K562 (cell line): ENCODE data around the gene CTXN1. TPM values are rescaled to one million over a fixed set of nuclear protein-coding genes. Genes with fewer than 3 reads are reported as not detected.
A peak's percentile ranks its signal among the peaks of the same experiment; 100 is the strongest.

Experiments
- ATAC-seq: fragments of 200-7000 bp; cut with Tn5 transposase; 3 replicates; pipeline ENCODE4 v1.9.1; 2020; ENCODE audit warnings: moderate library complexity
- BruUV-seq: library from RNA; stranded (reverse); fragments of 400-500 nt; replicated peaks from 2 replicates; lab custom pipeline; 2021; lab: Mats Ljungman, UMichigan
- CTCF ChIA-PET: fragments of 300-600 bp; formaldehyde crosslinking; extraction: SDS; loops from one replicate; lab custom pipeline; 2021; ENCODE audit warnings: low intra/inter-chr PET ratio; lab: Yijun Ruan, JAX
- POLR2A ChIA-PET: fragments of 300-600, 350-650 bp; sonication (Branson Sonifier 250); formaldehyde crosslinking; extraction: SDS; loops from one replicate; lab custom pipeline; 2021; ENCODE audit warnings: antibody characterized with exemption, inconsistent platforms; lab: Yijun Ruan, JAX
- DNase-seq, 4 experiments: peaks; one replicate each; pipeline versions ENCODE4 v3.0.0 to v3.0.0-alpha.2; 2011 to 2018; ENCODE audit warnings: low spot score in 3 of 4, mixed read lengths in 3 of 4; ENCODE audit errors: extremely low read depth in 1 of 4
- FAIRE-seq: peaks from 2 replicates; lab custom pipeline; 2011; peaks lifted over from hg19 to GRCh38; lab: Jason Lieb, UNC
- H2AFZ ChIP-seq: 2 replicates; pipeline ENCODE4 v1.6.0; 2011; ENCODE audit warnings: low read depth, low read length, control low read depth, inconsistent platforms
- H3K27ac ChIP-seq: fragments of 200-600 bp; 3 replicates; pipeline ENCODE4 v1.8.0; 2011; ENCODE audit warnings: low read depth, mild to moderate bottlenecking, control low read depth, inconsistent platforms, low read length, moderate library complexity, mixed read lengths; ENCODE audit errors: extremely low read depth
- H3K27me3 ChIP-seq, 2 experiments: fragments of 300-600 bp in 1 of 2; 2 replicates in 1 of 2; 3 replicates in 1 of 2; pipeline versions ENCODE4 v1.6.0 to v1.8.0; 2011; ENCODE audit warnings: inconsistent platforms in 2 of 2, low read length in 2 of 2, mild to moderate bottlenecking in 1 of 2, mixed read lengths in 1 of 2, moderate library complexity in 1 of 2; ENCODE audit not compliant: control insufficient read depth in 2 of 2, insufficient read depth in 2 of 2
- H3K36me3 ChIP-seq: fragments of 300-600 bp; 3 replicates; pipeline ENCODE4 v1.8.0; 2011; ENCODE audit warnings: mild to moderate bottlenecking, low read length, inconsistent platforms; ENCODE audit not compliant: control insufficient read depth, insufficient read depth
- H3K4me1 ChIP-seq, 2 experiments: fragments of 200-600 bp in 1 of 2; replicated peaks in 1 of 2; 2 replicates in 1 of 2; 3 replicates in 1 of 2; pipeline versions ENCODE4 v1.5.1 to v1.8.0; 2011; ENCODE audit warnings: inconsistent platforms in 2 of 2, low read length in 2 of 2, mild to moderate bottlenecking in 1 of 2, mixed read lengths in 1 of 2, moderate library complexity in 1 of 2; ENCODE audit not compliant: control insufficient read depth in 2 of 2, insufficient read depth in 2 of 2
- H3K4me2 ChIP-seq: 2 replicates; pipeline ENCODE4 v1.6.1; 2011; ENCODE audit warnings: low read length, control low read depth, inconsistent platforms, mixed read lengths; ENCODE audit not compliant: insufficient read depth
- H3K4me3 ChIP-seq: fragments of 200-600 bp; sonication (generic), shearing (Covaris generic); 2 replicates; pipeline ENCODE4 v1.5.1; 2016; ENCODE audit warnings: control low read depth, inconsistent platforms
- H3K79me2 ChIP-seq: fragments of 200-600 bp; 3 replicates; pipeline ENCODE4 v1.8.0; 2011; ENCODE audit warnings: low read length, inconsistent platforms; ENCODE audit not compliant: control insufficient read depth, insufficient read depth
- H3K9ac ChIP-seq, 2 experiments: 2 replicates each; pipeline versions ENCODE4 v1.6.0 to v1.6.1; 2011; ENCODE audit warnings: low read depth in 2 of 2, low read length in 2 of 2, control low read depth in 1 of 2, inconsistent platforms in 1 of 2, mild to moderate bottlenecking in 1 of 2, mixed read lengths in 1 of 2; ENCODE audit not compliant: insufficient read depth in 1 of 2
- H3K9me1 ChIP-seq: one replicate; pipeline ENCODE4 v1.6.0; 2011; ENCODE audit warnings: inconsistent platforms, mild to moderate bottlenecking, low read length, moderate library complexity; ENCODE audit not compliant: control insufficient read depth, insufficient read depth
- H3K9me3 ChIP-seq: replicated peaks from 2 replicates; pipeline ENCODE4 v1.5.1; 2011; ENCODE audit warnings: low read depth, low read length, inconsistent platforms; ENCODE audit not compliant: control insufficient read depth, insufficient read depth
- H4K20me1 ChIP-seq: replicated peaks from 2 replicates; pipeline ENCODE4 v1.6.1; 2011; ENCODE audit warnings: low read length, inconsistent platforms, mixed read lengths; ENCODE audit not compliant: control insufficient read depth, insufficient read depth
- HNRNPL ChIP-seq: fragments of 200-400 bp; formaldehyde crosslinking; IDR thresholded peaks from 2 replicates; pipeline ENCODE4 v1.6.1; 2017; ENCODE audit warnings: low read depth, mild to moderate bottlenecking, low read length
- SRF ChIP-seq, 2 experiments: fragments of 250-450, 450-650 bp in 1 of 2; sonication (Bioruptor Pico) in 1 of 2; sonication (generic) in 1 of 2; formaldehyde crosslinking; IDR thresholded peaks; 2 replicates each; pipeline versions ENCODE4 v1.5.0 to v1.5.1; 2020 to 2022; ENCODE audit warnings: mild to moderate bottlenecking in 1 of 2, missing genetic modification reagents in 1 of 2
- TRIM25 ChIP-seq: fragments of 450-650 bp; IDR thresholded peaks from 2 replicates; pipeline ENCODE4 v1.7.0; 2016; ENCODE audit warnings: borderline replicate concordance
- ZBTB33 ChIP-seq: sonication (generic); formaldehyde crosslinking; IDR thresholded peaks from 2 replicates; pipeline ENCODE4 v1.8.1; 2023; ENCODE audit warnings: mild to moderate bottlenecking, missing genetic modification reagents
- WGBS: fragments of 100-300 bp; shearing (Covaris generic); methylation state at CpG from one replicate; pipeline ENCODE4 v1.1.6; 2016; ENCODE audit warnings: low coverage, mixed read lengths; ENCODE audit not compliant: insufficient coverage; ENCODE audit errors: missing lambda C conversion rate; 5-methylcytosine and 5-hydroxymethylcytosine counted together
- in situ Hi-C: fragments of 300-500 bp; cut with MboI; formaldehyde crosslinking; loops from 4 replicates; pipeline ENCODE4 v1.15.0; 2018; ENCODE audit warnings: inconsistent platforms, mixed read lengths
- intact Hi-C: fragments of 100-400 bp; cut with micrococcal nuclease; formaldehyde crosslinking; loops from 2 replicates; pipeline ENCODE4 v1.14.2; 2022
- polyA plus RNA-seq, 8 experiments: library from polyadenylated mRNA; depleted of rRNA in 4 of 8; stranded (reverse) in 5 of 8; unstranded in 3 of 8; fragments of >200 nt; fragmentation: Nextera tagmentation in 2 of 8; fragmentation: Illumina TruSeq in 1 of 8; extraction: Ambion mirVana in 2 of 8; extraction: Trizol in 1 of 8; gene quantifications; 2 replicates each; pipeline versions ENCODE4 v1.2.1 to v1.2.3, GENCODE V29; 2011 to 2014; ENCODE audit warnings: inconsistent platforms in 1 of 8, missing spikeins in 1 of 8
- total RNA-seq, 7 experiments: library from RNA; depleted of rRNA in 6 of 7; stranded (reverse); fragments of >200 nt in 6 of 7; fragmentation: Illumina TruSeq in 2 of 7; extraction: Trizol in 2 of 7; gene quantifications; 2 replicates each; pipeline versions ENCODE4 v1.2.1 to v1.2.3, GENCODE V29; 2011 to 2021; ENCODE audit warnings: low replicate concordance in 1 of 7

The CTXN1 gene
- total and polyA plus RNA-seq, 9 of the 15 experiments (the other 6 are each of a cell fraction or from before 2014, with no cell fraction given): 0.15 to 37.4 (median 1.8) TPM; not detected in 2

- 76% methylated on average over 12 of the region's 34 CpGs for WGBS
- Histone ChIP-seq H3K9me3 (no peaks in the 10 kb centered on the region), H3K79me2 (peaks cover 3% of the 10 kb centered on the region; the same call in 2 of the 3 replicates), H3K4me2 (no peak overlapping the region; the same call in 1 of the 2 replicates), H3K4me3 (peak overlapping the region; percentile 48), H3K27ac (peak overlapping the region; percentile 48; the same call in 1 of the 3 replicates), H3K9me1 (no peaks in the 10 kb centered on the region), H4K20me1 (peaks cover 31% of the 10 kb centered on the region; the same call in 1 of the 2 replicates), H3K9ac (peak overlapping the region in 1 of 2 experiments; percentile 87; a peak in 2 of 4 replicates), H3K4me1 (peaks cover 13 to 85% of the 10 kb centered on the region in 2 experiments), H2AFZ (no peak overlapping the region), H3K36me3 (peaks cover 35% of the 10 kb centered on the region; the same call in 1 of the 3 replicates), H3K27me3 (no peaks in the 10 kb centered on the region)
- no peak for FAIRE-seq
- DNase-seq: no peak
- ATAC-seq: no peak
- CTCF ChIA-PET: interaction anchor here (0.6 to 1.4 kb wide), 3 partner anchors 59 to 697 kb away, joined by 3 to 5 read pairs (median 3); no protein-coding TSS in a partner anchor
- BruUV-seq: no TSS peak
- TF ChIP-seq TRIM25: no peak
- TF ChIP-seq HNRNPL: 0 out of 2 replicates have a peak, but pooled peaks have one; percentile 48
- TF ChIP-seq SRF (CRISPR knock-in tag; IDR thresholded peaks at IDR 0.05): no peak
- 0 out of 2 replicates have a peak, but pooled peaks have one; percentile 44 for TF ChIP-seq ZBTB33 (CRISPR knock-in tag)
- in situ Hi-C loops (loop anchor here (5.0 kb wide), 1 partner anchor 72 kb away; no protein-coding TSS in a partner anchor), intact Hi-C loops (loop anchor here (1.0 to 5.0 kb wide), 2 partner anchors 52 to 71 kb away; partner anchors contain the start of gene PRR36)
- POLR2A ChIA-PET: no interaction called here
Measured at GRCh38 chr19:7924651-7925170, 1.2 kb downstream of the CTXN1 start.
